Stimulated activated CD8-positive, alpha-beta memory T cell treated with anti-CD3 and anti-CD28 coated beads, Interleukin-4, amount 100 ng/mL, for 48 hours (primary cell): Measurements from ENCODE around the gene DENND1C.
"Not testable (repeated sequence)": the region's sequence is repeated elsewhere in the genome, so short reads cannot be mapped to it uniquely, and the experiment has no call there.

ENCODE experiments used
- DNase-seq: peaks from one replicate; pipeline ENCODE4 v3.0.0-alpha.2; 2020

DENND1C gene

DNA sequence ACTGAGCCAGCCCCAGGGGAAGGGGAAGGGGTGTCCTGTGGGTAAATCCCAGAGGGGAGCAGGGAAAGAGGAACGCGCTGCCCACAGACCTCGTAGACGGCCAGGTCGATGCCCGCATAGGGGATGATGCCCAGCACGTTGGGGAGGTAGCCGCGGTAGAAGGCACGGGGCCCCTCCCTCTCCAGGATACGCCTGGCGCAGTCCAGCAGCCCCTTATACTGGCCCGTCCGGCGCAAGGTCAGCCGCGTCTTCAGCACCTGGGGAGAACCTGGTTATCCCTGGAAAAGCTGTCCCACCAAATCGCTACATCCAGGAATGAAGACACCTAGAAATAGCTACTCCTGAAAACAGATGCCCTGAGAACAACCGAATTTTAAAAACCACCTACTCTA is 29.4 kb downstream of the DENND1C start:
- DNase-seq = no peak

DNA sequence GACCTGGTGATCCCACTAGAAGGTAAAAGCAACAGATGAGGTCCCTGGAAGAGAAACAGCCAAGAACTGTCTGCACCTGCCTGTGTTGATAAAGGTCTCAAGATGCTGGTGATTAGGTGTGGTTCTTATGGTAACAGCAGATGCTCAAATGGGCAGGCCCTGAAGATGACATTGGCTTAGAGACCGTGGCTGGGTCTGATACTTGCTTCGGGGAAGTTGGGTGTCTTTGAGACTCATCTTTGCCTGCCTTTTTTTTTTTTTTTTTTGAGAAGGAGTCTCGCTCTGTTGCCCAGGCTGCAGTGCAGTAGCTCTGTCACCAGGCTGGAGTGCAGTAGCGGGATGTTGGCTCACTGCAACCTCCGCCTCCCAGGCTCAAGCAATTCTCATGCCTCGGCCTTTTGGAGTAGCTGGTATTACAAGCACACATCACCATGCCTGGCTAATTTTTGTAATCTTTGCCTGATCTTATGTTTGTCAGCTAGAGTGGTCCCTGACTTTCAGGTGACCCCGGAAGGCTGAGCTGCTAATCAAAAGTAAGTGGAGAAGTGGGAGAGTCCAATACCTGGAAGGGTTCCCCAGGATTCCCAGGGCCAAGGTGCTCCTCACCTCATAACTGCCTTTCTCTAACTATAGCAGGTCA is 29.9 kb downstream of the DENND1C start:
- no peak for DNase-seq

GRCh38 chr19:6450166-6450565 is 31.4 kb downstream of the DENND1C start:
- no peak for DNase-seq

DNA sequence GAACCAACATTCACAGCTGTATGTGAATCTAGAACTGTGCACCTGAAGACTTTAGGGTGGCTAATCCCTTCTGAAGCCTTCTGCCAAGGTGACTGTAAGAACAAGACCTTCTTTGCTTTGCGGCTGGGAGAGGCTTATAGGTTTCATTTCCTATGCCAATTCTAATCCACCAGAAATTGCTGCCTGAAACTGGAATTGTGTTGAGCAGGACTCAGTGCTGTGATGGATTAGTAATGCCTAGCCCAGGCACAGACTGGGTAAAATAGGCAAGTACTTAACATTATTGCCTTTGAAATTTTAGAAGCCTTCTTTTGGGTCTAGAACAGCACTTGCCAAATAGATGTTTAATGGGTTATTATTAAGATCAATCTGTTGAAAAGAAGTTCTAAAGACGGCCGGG is 33.5 kb downstream of the DENND1C start:
- no peak for DNase-seq

- DNase-seq = no peak
Measured at GRCh38 chr19:6446452-6446851, 35.1 kb downstream of the DENND1C start.

DNA sequence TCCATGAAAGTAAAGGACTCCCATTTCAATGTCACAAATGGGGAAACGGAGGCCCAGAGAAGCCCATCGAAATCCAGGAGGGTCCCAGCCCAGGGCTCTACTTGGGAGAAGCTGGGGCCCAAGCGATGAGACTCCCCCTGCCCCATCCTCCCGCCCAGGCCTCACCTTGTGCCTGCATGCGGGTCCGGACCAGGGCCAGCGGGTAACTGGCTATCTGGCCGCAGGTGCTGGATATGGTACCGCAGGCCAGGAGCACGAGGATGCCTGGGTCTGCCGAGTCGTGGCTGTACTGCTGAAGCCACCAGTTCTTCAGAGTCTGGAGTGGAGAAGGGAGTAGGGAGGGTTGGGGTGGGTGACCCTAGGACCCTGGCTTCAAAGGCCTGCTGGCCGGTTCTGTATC is 37.6 kb downstream of the DENND1C start:
- DNase-seq = no peak

DNA sequence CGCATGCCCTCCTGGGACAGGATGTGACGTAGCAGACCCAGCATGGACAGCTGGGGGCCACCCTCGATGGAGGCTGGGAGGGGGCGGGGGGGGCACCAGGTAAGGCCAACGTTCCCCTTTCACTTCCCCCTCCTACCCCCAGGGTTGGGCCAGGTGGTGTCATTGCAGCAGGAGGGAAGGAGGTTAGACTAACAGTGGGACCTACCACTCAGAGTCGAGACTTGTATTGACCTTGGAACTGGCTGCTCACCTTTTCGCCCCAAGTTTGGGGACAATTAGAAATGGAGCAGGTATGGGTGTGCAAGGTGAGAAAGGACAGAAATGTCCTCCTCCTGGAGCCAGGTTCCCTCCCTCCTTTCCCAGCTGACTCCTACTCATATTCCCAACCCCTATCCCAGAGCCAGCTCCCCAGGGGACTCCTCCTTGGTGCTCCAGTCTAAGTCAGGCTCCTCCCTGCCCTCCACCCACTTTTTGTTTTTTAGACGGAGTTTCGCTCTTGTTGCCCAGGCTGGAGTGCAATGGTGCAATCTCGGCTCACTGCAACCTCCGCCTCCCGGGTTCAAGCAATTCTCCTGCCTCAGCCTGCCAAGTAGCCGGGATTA is 39.4 kb downstream of the DENND1C start:
- no peak for DNase-seq

DNA sequence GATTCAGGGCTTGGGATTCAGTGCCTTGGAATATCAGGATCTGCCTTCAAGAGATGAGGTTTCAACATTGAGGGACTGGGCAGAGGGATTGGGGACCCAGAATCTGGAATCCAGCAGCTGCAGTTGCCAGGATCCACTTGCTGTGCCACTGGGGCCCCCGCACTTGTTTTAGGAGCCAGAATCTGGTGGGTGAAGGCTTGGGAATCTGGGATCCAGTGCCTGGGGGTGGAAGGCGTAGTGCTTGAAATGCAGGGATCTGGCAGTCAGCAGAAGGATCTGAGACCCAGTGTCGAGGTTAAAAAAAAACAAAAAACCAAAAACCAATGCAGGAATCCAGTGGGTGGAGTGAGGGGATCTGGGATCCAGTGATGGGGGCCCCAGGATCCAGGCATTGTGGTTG is 40.7 kb downstream of the DENND1C start:
- no peak for DNase-seq

DNA sequence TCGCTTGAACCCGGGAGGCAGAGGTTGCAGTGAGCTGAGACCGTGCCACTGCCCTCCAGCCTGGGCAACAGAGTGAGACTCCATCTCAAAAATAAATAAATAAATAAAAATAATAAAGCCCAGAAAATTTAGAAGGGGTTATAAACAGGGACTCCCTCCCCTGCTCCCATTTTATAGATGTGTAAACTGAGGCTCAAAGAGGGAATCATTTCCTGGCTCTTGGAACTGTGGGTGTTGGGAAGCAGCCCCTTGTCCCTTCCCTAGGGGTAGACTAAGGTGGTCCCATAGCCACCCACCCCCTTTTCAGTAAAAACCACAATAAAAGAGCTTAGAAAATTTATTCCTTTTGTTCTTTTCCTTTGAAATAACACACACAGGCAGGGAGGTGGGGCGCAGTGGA is 41.8 kb downstream of the DENND1C start:
- no peak for DNase-seq

- DNase-seq = no peak
Measured at GRCh38 chr19:6433663-6434062, 47.9 kb downstream of the DENND1C start, which contains the start of gene SLC25A41. Gene SLC25A41, minus strand, starts transcription at chr19:6433763. Its CDS starts 70 bp downstream, at chr19:6433693.

- no peak for DNase-seq
Measured at GRCh38 chr19:6433165-6433564, 48.4 kb downstream of the DENND1C start.

GRCh38 chr19:6431891-6432290 is 49.7 kb downstream of the DENND1C start:
- no peak for DNase-seq

DNA sequence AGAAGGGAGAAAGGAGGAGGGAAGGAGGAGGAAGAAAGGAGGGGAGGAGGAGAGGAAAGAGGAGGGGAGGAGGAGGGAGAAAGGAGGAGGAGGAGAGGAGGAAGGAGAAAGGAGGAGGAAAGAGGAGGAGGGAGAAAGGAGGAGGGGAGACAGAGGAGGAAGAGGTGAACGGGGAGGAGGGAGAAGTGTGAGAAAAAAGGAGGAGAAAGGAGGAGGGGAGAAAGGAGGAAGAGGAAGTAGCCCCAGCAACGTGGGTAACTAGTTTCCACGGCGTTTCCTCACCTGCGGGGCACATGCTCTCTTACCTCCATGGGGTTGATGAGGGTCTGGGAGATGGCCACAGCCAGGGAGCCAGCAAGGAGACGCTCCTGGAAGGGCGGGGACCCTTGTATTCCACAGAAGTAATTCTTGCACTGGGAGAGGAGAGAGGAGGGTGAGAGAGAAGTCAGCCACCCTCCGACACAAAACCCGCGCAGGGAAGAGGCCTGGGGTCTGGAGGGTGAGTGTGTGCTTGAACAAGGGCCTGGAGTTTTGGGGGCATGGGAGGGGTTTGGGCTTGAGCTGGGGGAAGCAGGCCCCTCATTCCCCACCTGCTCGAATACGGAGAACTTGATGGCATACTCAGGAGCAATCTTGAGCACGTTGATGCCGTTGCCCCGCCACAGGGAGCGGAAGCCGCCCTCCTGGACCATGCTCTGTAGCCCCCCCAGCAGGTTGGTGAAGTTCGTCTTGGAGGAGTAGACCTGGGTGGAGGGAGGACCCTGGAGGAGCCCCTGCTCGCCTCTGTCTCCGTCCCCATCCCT is 52.0 kb downstream of the DENND1C start:
- DNase-seq = no peak

- DNase-seq = not testable (repeated sequence)
Measured at GRCh38 chr19:6428692-6429418, 52.7 kb downstream of the DENND1C start.

DNA sequence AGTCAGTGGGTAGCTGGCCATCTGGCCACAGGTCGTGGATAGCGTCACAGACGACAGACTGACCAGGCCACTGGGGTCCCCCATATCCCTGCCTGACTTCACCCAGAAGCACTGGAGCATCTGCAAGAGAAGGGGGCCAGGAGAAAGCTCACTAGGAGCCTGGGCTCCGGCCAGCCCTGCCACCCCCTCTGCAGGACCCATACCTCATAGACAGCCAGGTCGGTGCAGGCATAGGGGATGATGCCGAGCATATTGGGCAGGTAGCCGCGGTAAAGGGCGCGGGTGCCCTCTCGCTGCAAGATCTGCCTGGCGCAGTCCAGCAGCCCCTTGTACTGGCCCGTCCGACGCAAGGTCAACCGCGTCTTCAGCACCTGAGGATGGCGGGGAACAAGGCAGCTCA is 54.5 kb downstream of the DENND1C start:
- no peak for DNase-seq

- DNase-seq = peak; percentile 33
Measured at GRCh38 chr19:6425732-6426620, 55.6 kb downstream of the DENND1C start.

- peak; percentile 99 for DNase-seq
Measured at GRCh38 chr19:6424939-6425731, 56.5 kb downstream of the DENND1C start.

DNA sequence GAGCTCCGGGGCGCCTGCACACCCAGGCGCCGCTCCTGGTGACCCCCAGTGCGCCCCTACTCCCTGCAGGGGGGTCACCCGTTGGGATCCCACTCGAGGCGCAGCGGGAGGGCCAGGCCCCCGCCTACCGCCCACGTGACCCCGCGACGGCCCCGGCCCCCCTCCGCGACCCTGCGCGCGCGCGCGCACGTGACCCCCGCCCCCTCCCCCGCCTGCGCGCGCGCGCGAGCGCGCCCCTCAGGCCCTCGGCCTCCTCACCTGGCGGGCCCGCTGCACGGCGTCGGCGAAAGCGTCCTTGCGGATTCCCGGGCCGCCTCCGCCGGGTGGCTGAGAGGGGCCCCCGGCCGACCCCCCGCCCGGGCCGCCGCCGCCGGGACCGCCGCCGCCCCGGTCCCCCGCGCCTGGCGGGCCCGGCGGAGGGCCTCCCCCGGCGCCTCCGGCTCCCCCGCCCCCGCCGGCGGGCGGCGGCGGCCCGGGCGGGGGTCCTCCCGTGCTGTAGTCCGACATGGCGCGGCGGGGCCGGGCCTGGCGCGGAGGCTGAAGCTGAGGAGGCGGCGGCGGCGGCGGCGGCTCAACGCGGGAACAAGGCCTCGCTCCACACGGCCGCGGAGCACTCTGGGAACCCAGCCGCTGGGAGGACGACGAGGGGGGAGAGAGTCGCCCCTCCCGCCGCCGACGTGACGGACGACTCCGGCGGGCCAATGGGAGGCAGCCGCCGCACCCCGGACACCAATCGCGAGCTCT is 57.2 kb downstream of the DENND1C start, which contains the start of gene KHSRP:
Gene KHSRP, minus strand, starts transcription at position 617 of the 744 bp plus-strand sequence. Its CDS starts 110 bp downstream, at position 507.
- DNase-seq = peak; percentile 49

DNA sequence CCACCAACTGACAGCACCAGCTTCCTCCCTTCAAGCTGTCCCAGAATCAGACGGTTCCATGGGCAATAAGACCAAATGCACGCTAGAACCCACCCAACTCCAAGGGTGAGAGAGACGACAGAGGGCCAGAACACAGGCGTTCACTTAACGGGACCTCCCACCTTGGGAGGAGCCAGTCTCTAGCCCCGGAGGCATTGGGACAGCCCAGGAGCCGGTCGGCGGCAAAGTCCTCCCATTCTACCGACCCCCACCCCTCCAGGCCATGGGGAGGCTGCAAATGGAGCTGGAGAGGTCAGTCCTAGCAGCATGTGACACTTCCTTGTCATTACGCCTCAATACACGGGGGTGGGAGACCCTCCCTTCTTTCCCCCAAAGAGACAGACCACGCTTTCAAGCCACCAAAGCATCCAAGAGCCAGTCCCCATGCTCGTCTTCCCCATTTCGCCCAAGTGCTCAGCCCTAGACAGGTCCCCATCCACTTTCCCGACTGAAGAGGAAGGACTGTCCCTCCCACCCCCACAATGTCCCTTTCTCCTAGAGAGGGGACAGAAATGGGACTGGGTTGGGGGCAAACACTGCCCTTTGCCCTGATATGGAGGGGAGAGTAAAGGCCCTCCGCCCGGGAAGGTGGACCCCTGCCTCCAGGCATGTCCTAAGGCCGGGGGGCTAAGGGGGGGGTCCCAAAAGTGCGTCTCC is 57.9 kb downstream of the DENND1C start:
- DNase-seq = peak; percentile 65
